Ishikawa (cell line): ENCODE data around the gene MAP6.

Experiments
- CEBPB ChIP-seq: IDR thresholded peaks from 2 replicates; pipeline ENCODE4 v1.6.1; 2012
- CREB1 ChIP-seq: IDR thresholded peaks from 2 replicates; pipeline ENCODE4 v1.6.1; 2012; ENCODE audit warnings: low read depth
- EGR1 ChIP-seq: IDR thresholded peaks from 2 replicates; pipeline ENCODE4 v1.6.1; 2012
- EP300 ChIP-seq: IDR thresholded peaks from 2 replicates; pipeline ENCODE4 v1.6.1; 2012; ENCODE audit warnings: borderline replicate concordance
- FOXM1 ChIP-seq: IDR thresholded peaks from 2 replicates; pipeline ENCODE4 v1.6.1; 2012; ENCODE audit warnings: low read depth, borderline replicate concordance
- MAX ChIP-seq: IDR thresholded peaks from 2 replicates; pipeline ENCODE4 v1.6.1; 2012
- NFIC ChIP-seq: IDR thresholded peaks from 2 replicates; pipeline ENCODE4 v1.6.1; 2012
- RAD21 ChIP-seq: IDR thresholded peaks from 2 replicates; pipeline ENCODE4 v1.6.1; 2012; ENCODE audit warnings: low read depth
- TAF1 ChIP-seq: IDR thresholded peaks from 2 replicates; pipeline ENCODE4 v1.6.1; 2012; ENCODE audit warnings: low read depth, mild to moderate bottlenecking
- TCF12 ChIP-seq: IDR thresholded peaks from 2 replicates; pipeline ENCODE4 v1.6.1; 2012; ENCODE audit warnings: low read depth
- TEAD4 ChIP-seq: IDR thresholded peaks from 2 replicates; pipeline ENCODE4 v1.6.1; 2012
- USF1 ChIP-seq: IDR thresholded peaks from 2 replicates; pipeline ENCODE4 v1.6.1; 2012
- YY1 ChIP-seq: IDR thresholded peaks from 2 replicates; pipeline ENCODE4 v1.6.1; 2012; ENCODE audit warnings: low read depth
- ZBTB7A ChIP-seq: IDR thresholded peaks from 2 replicates; pipeline ENCODE4 v1.6.1; 2012; ENCODE audit warnings: low read depth
- TF ChIP-seq, protein P1 (sequence below): IDR thresholded peaks from 2 replicates; pipeline ENCODE4 v1.6.1; 2012; ENCODE audit warnings: low read depth, mild to moderate bottlenecking

The MAP6 gene

GRCh38 chr11:75583718-75584658 is 84.8 kb downstream of the MAP6 start:
- TF ChIP-seq USF1 (no peak), RAD21 (no peak), TCF12 (no peak), ZBTB7A (no peak), NFIC (no peak), TEAD4 (no peak)

DNA sequence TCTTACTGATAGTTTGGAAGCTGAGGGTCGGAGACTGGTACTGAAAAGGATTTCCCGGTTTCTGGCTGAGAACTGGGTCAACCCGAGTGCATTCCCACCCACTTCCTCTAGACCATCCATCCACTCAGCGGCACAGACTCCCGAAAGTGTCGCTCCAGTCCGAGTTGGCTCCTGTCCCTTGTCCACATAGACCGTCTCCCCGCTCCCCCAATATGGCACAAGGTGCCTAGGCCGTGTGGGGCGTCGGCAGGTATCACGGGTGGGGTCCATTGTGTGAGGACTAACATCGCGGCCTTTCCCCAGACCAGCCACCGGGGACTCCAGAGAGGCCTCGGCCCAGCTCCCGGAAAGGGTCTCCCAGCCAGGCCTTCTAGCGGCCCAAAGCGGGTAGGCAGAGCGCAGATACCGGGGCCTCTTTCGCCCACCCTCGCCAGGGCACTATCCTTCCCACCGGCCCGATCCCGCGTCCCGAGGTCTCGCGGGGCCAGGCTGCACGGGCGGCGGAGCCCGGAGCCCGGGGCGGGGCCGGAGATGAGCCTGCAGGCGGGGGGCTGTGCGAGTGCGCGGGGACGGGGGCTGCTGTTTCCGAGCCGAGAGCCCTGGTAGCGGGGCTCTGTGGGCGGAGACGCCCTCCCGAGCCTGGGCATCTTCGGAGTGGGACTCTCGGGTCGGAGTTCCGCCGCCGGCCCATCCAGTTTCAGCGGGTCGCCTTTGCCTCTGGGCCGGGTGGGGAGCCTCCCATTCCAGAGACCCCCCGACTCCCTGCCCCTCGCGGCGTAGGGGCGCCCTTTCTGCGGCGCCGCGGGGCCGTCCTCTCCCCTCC is 85.7 kb downstream of the MAP6 start:
- TF ChIP-seq USF1 (no peak), YY1 (no peak), ZBTB7A (peak; percentile 81; the same call in 1 of the 2 replicates)

DNA sequence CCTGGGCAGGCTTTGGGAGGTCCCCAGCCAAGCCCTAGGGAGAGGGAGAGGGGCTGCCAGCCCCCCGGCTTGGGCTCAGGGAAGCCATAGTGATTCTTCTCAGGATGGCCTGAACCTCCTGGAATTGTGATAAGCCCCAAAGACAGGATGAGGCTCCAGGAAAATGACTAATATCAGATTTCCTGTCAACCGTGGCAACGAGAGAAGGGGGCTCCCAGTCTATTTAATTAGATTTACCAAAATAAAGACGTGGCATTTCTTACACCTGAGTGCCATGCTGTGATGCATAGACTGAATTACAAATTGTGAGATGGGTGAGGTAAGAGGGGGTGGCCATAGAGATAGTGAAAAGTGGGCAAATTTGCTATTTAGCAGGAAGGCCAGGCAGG is 86.3 kb downstream of the MAP6 start:
- TF ChIP-seq EGR1 = no peak
- no peak for TF ChIP-seq ZBTB7A
- TF ChIP-seq TEAD4 = no peak
- TF ChIP-seq CREB1 = no peak
- no peak for TF ChIP-seq RAD21
- no peak for TF ChIP-seq CEBPB
- TF ChIP-seq USF1 = no peak
- no peak for TF ChIP-seq YY1

- TF ChIP-seq MAX = no peak
- TF ChIP-seq TAF1 = no peak
- TF ChIP-seq EGR1 = no peak
- TF ChIP-seq NFIC = no peak
- no peak for TF ChIP-seq CREB1
- TF ChIP-seq CEBPB = no peak
- no peak for TF ChIP-seq RAD21
- no peak for TF ChIP-seq USF1
- TF ChIP-seq TEAD4 = no peak
- TF ChIP-seq, protein P1, sequence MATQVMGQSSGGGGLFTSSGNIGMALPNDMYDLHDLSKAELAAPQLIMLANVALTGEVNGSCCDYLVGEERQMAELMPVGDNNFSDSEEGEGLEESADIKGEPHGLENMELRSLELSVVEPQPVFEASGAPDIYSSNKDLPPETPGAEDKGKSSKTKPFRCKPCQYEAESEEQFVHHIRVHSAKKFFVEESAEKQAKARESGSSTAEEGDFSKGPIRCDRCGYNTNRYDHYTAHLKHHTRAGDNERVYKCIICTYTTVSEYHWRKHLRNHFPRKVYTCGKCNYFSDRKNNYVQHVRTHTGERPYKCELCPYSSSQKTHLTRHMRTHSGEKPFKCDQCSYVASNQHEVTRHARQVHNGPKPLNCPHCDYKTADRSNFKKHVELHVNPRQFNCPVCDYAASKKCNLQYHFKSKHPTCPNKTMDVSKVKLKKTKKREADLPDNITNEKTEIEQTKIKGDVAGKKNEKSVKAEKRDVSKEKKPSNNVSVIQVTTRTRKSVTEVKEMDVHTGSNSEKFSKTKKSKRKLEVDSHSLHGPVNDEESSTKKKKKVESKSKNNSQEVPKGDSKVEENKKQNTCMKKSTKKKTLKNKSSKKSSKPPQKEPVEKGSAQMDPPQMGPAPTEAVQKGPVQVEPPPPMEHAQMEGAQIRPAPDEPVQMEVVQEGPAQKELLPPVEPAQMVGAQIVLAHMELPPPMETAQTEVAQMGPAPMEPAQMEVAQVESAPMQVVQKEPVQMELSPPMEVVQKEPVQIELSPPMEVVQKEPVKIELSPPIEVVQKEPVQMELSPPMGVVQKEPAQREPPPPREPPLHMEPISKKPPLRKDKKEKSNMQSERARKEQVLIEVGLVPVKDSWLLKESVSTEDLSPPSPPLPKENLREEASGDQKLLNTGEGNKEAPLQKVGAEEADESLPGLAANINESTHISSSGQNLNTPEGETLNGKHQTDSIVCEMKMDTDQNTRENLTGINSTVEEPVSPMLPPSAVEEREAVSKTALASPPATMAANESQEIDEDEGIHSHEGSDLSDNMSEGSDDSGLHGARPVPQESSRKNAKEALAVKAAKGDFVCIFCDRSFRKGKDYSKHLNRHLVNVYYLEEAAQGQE = no peak
- no peak for TF ChIP-seq ZBTB7A
These were observed 89.0 kb downstream of the MAP6 start for GRCh38 chr11:75579841-75580240.

DNA sequence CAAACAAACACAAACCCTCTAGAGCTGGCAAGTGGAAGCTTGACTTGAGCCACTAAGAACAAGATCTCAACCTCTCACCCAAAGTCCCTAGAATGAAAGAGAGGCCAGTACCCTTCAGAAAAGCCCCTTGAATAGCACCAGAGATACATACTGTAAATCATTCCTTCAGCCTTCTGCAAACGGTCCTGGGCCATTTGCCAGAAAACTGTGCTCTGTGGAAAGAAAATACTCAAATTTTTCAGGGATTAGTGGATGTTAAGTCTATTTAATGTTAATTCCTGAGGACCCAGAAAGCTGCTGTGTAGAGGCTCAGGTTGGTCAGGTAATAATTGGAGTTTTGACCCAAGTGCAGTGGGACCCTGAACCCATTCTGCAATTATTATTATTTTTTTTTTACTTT is 89.9 kb downstream of the MAP6 start:
- no peak for TF ChIP-seq TAF1
- TF ChIP-seq, protein P1 = no peak
- TF ChIP-seq CEBPB = no peak
- TF ChIP-seq USF1 = no peak
- TF ChIP-seq EGR1 = no peak
- TF ChIP-seq ZBTB7A = no peak
- no peak for TF ChIP-seq EP300
- no peak for TF ChIP-seq MAX
- TF ChIP-seq YY1 = no peak
- no peak for TF ChIP-seq FOXM1
- TF ChIP-seq TCF12 = no peak
- TF ChIP-seq NFIC = no peak
- no peak for TF ChIP-seq RAD21
- no peak for TF ChIP-seq TEAD4
- no peak for TF ChIP-seq CREB1
